Muscle layer of duodenum (tissue), 2 donors: ENCODE measurements around the gene SETD4.
"Not testable (repeated sequence)": the region's sequence is repeated elsewhere in the genome, so short reads cannot be mapped to it uniquely, and the experiment has no call there.

Source experiments
- H3K27ac ChIP-seq: one replicate; pipeline ENCODE4 v1.7.0; 2013; ENCODE audit warnings: mild to moderate bottlenecking, low read length
- H3K27me3 ChIP-seq: one replicate; pipeline ENCODE4 v1.7.0; 2013; ENCODE audit warnings: low read depth, mild to moderate bottlenecking, control low read depth, low read length
- H3K36me3 ChIP-seq, 2 donors: one replicate each; pipeline ENCODE4 v1.7.0; 2013; ENCODE audit warnings: low read length in 2 of 2, control low read depth in 1 of 2, mild to moderate bottlenecking in 1 of 2; ENCODE audit not compliant: insufficient read depth in 2 of 2, control insufficient read depth in 1 of 2
- H3K4me1 ChIP-seq, 2 donors: one replicate each; pipeline ENCODE4 v1.7.0; 2013; ENCODE audit warnings: low read length in 2 of 2, mild to moderate bottlenecking in 2 of 2, control low read depth in 1 of 2, moderate library complexity in 1 of 2; ENCODE audit not compliant: insufficient read depth in 2 of 2, control insufficient read depth in 1 of 2
- H3K4me3 ChIP-seq, 2 donors: one replicate each; pipeline ENCODE4 v1.7.0; 2013; ENCODE audit warnings: low read length in 2 of 2, low read depth in 1 of 2, mild to moderate bottlenecking in 1 of 2
- H3K9me3 ChIP-seq, 2 donors: one replicate each; pipeline ENCODE4 v1.7.0; 2013; ENCODE audit warnings: low read length in 2 of 2, control low read depth in 1 of 2, mild to moderate bottlenecking in 1 of 2; ENCODE audit not compliant: control insufficient read depth in 1 of 2
- donor health status: healthy.

Gene SETD4, protein sequence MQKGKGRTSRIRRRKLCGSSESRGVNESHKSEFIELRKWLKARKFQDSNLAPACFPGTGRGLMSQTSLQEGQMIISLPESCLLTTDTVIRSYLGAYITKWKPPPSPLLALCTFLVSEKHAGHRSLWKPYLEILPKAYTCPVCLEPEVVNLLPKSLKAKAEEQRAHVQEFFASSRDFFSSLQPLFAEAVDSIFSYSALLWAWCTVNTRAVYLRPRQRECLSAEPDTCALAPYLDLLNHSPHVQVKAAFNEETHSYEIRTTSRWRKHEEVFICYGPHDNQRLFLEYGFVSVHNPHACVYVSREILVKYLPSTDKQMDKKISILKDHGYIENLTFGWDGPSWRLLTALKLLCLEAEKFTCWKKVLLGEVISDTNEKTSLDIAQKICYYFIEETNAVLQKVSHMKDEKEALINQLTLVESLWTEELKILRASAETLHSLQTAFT

DNA sequence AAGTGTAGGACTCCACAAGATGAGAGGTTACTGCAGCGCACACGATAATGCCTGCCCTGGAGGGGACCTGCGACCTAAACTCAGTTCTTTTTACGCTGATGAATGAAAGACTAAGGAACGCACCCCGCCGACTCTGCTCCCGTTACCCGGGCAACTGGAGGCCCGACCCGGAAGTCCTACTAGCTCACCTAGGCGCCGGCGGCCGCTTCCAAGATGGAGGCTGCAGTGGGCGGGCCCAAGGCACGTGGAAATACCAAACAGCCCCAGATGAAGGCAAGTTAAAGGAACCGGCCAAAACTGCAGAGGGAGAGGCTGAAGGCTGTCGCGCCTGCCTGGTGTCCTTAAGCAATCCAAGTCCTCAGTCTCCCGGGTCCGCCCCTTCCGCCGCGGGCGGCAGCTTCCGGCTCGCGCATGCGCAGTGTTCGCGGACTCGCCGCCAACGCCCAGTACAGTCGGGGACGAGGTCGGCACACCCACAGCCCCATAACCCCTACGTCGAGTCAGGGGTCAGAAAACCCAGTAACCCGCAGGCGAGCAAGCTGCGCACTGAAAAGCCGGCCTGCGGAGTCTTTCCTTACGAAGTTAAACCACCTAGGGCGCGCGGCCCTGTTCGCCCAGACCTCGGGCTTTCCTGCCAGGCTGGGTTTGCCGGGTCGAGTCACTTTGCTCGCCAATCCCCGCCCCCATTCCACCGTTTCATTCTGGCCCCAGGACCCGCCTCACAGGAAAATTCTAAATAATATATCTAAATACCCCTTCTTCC, at the start of gene SETD4:
SETD4 (minus strand) TSS at position 368 of the 763 bp plus-strand sequence. CDS start 1,638 bp downstream, outside the sequence.
- peak within 1 kb of the TSS; percentile 86 for H3K27ac ChIP-seq
- no peaks in the 10 kb centered on the region for H3K9me3 ChIP-seq
- H3K4me1 ChIP-seq, result peaks cover 4 to 8% of the 10 kb centered on the region in 2 donors
- peaks cover 21 to 26% of the 10 kb centered on the region in 2 donors for H3K36me3 ChIP-seq
- H3K4me3 ChIP-seq, result peak within 1 kb of the TSS; percentile 85 to 87
- H3K27me3 ChIP-seq, result no peaks in the 10 kb centered on the region

DNA sequence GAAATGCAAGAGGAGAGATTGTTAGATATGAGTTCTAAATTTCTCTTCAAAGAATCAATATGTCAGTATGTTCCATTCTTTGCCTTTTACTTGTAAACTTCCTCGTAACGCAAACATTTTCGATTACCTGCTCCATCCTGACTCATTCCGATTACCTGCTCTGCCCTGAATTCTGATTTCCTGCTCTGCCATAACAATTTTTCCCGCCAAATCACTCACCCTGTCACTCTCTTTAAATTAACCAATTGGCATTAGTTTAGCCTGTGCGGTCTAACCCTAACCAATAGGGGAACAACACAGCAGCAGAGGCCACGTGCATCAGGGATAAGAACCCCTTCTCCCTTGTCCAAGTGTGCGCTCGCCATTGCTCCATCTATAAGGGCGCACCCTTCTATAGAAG, 49.5 kb upstream of the SETD4 start:
- Histone ChIP-seq H3K4me3 (no peak overlapping the region), H3K9me3 (no peaks in the 10 kb centered on the region), H3K27ac (no peak overlapping the region), H3K27me3 (peaks cover 3% of the 10 kb centered on the region), H3K36me3 (no peaks in the 10 kb centered on the region), H3K4me1 (peaks cover 0 to 17% of the 10 kb centered on the region in 2 donors)

DNA sequence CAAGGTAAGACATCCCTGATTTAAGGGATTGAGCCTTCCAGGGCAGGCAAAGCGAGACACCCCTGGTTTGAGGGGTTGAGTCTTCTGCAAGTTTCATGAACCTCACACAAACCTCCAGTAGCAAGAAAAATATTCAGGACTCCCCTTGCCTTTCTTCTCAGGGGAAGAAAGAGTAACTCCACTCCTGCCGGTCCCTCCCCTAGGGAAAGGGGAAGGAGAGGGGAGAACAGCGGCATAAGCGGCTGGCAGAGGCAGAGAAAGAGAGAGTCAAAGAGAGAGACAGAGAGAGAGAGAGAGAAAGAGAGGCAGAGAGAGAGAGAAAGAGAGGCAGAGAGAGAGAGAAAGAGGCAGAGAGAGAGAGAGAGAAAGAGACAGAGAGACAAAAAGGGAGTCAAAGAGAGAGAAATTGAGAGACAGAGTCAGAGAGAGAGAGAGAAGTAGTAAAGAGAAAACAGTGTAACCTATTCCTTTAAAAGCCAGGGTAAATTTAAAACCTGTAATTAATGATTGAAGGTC, 45.1 kb upstream of the SETD4 start:
- no peaks in the 10 kb centered on the region for H3K4me1 ChIP-seq
- H3K4me3 ChIP-seq, result peak overlapping the region; percentile 2 to 50
- no peaks in the 10 kb centered on the region for H3K36me3 ChIP-seq
- no peaks in the 10 kb centered on the region for H3K9me3 ChIP-seq
- no peak overlapping the region for H3K27ac ChIP-seq
- H3K27me3 ChIP-seq, result peaks cover 5% of the 10 kb centered on the region

DNA sequence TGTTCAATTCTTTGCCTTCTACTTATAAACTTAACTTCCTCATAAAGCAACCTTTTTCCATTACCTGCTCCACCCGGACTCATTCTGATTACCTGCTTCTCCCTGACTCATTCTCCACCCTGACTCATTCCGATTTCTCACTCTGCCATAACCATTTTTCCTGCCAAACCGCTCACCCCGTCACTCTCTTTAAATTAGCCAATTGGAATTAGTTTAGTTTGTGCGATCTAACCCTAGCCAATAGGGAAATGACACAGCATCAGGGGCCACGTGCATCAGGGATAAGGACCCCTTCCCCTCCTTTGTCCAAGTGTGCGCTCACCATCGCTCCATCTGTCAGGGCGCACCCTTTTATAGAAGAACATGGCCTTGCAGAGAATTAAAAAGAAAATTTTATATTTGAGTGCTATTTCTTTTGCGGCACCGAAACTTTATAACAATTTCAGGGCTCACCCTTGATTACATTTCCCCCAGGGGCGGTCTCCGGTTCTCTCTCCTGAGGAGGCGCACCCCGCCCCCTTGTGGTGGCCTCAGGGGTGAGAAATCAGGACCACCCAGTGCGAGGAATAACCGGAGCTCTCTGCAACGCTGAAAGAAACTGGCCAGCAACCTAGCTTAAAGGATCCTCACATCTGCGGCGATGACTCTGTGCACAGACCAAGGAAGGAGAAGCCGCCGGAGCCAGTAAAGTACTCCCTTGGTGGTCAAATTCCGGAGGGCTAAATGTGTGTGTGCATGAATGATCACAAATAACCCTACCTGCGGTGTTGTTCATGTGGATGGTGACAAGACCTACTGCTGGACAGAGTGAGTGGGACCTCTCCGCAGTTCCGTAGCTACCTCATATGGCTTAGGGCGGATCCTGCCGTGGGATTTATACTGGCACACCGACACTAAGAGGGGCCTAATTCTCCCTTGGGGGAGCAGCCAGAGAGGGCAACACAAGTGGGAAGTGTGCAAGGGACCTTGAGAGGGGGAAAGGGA, 44.3 kb upstream of the SETD4 start:
- Histone ChIP-seq H3K4me3 (peak overlapping the region; percentile 2 to 50), H3K9me3 (no peaks in the 10 kb centered on the region), H3K27me3 (peaks cover 5% of the 10 kb centered on the region), H3K27ac (no peak overlapping the region), H3K4me1 (no peaks in the 10 kb centered on the region), H3K36me3 (no peaks in the 10 kb centered on the region)

DNA sequence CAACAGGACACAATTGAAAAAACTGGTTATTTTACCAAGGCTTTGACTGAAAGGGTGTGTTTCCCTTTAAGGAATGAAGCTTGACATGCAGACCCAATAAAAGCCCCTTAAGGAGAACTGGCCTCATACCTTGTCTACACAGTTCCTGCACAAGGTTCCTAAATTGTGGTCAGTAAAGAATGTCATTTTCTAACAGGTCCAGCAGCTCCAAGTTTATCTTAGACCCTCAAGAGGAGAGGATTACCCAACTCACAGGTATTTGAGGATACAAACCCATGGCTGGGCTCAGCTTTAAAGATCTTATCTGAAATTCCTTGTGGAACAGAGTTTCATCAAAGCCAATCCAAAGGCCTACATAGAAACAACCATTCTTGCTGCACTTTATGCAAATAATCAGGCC, 43.1 kb upstream of the SETD4 start:
- H3K4me3 ChIP-seq, result no peak overlapping the region
- H3K27ac ChIP-seq, result no peak overlapping the region
- H3K4me1 ChIP-seq, result no peaks in the 10 kb centered on the region
- no peaks in the 10 kb centered on the region for H3K36me3 ChIP-seq
- peaks cover 5% of the 10 kb centered on the region for H3K27me3 ChIP-seq
- no peaks in the 10 kb centered on the region for H3K9me3 ChIP-seq

DNA sequence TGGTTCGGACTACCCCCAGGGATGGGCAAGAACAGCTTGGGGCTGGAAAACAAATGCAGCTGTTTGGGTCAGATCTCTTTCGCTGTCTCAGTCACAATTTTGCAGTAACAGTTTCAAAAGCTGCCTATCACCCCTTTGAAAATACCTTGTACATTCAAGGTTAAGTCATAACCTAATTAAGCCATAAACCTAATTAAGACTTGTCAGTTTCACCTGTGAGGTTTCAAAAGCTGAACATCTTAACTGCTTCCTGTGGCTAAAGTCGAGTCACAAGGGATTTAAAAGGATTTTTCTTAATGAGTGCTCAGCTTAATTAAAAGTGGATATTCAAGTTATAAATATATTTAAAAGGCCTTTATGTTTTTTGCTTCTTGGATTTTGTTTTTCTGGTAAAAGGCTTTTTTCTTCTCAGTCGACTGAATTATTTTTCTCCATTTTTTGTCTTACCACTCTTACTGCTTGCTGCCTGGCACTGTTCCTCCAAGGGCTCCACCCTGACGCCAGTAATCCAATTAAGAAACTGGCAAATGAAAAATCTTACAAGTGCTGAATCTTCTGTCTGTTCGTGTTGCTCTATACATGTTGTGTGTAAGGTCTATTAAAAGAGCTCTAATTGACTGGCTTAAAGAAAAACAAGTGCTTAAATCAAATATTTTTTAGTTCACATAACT, 40.8 kb upstream of the SETD4 start:
- no peak overlapping the region for H3K27ac ChIP-seq
- H3K27me3 ChIP-seq, result peaks cover 5% of the 10 kb centered on the region
- no peaks in the 10 kb centered on the region for H3K9me3 ChIP-seq
- H3K4me3 ChIP-seq, result no peak overlapping the region
- no peaks in the 10 kb centered on the region for H3K4me1 ChIP-seq
- no peaks in the 10 kb centered on the region for H3K36me3 ChIP-seq

DNA sequence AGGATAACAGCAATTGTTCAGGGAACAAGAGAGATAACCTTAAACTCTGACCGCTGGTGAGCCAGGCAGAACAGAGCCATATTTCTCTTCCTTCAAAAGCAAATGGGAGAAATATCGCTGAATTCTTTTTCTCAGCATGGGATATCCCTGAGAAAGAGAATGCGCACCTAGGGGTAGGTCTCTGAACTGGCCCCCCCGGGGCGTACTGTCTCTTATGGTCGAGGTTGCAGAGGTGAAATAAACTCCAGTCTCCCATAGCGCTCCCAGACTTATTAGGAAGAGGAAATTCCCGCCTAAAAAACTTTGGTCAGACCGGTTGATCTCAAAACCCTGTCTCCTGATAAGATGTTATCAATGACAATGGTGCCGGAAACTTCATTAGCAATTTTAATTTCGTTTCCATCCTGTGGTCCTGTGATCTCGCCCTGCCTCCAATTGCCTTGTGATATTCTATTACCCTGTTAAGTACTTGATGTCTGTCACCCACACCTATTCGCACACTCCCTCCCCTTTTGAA, 39.4 kb upstream of the SETD4 start:
- not testable (repeated sequence) for H3K4me3 ChIP-seq, H3K36me3 ChIP-seq, H3K27ac ChIP-seq, H3K9me3 ChIP-seq, H3K27me3 ChIP-seq, H3K4me1 ChIP-seq

DNA sequence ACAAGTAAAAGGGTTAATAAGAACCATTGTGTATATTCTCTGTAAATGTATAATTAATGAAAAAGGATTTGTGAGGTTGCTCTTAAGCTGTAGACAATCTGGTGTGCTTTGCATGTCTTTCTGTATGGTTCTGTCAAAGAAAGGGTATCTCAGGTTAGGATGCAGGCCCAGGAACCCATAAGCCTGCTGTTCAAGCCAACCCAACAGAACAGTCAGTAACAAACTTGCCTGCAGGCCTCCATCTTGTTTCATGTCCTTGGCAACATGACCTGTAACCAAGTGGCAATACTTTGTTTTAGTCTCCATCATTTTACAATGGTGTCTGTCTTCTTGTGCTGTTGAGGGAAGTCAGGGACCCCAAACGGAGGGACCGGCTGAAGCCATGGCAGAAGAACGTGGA, 38.7 kb upstream of the SETD4 start:
- Histone ChIP-seq H3K4me1 (no peaks in the 10 kb centered on the region), H3K9me3 (no peaks in the 10 kb centered on the region), H3K4me3 (no peak overlapping the region), H3K27ac (no peak overlapping the region), H3K27me3 (no peaks in the 10 kb centered on the region), H3K36me3 (peaks cover 0 to under 1% of the 10 kb centered on the region in 2 donors)

DNA sequence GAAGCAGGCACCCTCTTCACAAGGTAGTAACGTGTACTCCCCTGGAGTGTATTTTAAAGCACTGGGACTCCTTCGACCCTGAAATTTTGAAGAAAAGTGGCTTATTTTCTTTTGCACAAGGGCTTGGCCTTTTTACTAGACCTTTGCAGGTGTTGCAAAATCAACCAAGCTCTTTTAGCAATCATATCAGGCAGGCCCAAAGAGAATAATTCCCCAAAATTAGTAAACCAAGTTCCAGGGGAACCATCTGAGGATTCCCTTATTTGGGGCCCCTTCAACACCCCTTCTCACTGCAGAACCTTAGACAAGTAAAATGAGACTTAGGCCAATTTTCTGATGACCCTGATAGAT, 37.8 kb upstream of the SETD4 start:
- H3K27me3 ChIP-seq, result no peaks in the 10 kb centered on the region
- H3K27ac ChIP-seq, result no peak overlapping the region
- peaks cover 0 to 3% of the 10 kb centered on the region in 2 donors for H3K9me3 ChIP-seq
- peaks cover 0 to 4% of the 10 kb centered on the region in 2 donors for H3K36me3 ChIP-seq
- H3K4me1 ChIP-seq, result no peaks in the 10 kb centered on the region
- H3K4me3 ChIP-seq, result no peak overlapping the region

DNA sequence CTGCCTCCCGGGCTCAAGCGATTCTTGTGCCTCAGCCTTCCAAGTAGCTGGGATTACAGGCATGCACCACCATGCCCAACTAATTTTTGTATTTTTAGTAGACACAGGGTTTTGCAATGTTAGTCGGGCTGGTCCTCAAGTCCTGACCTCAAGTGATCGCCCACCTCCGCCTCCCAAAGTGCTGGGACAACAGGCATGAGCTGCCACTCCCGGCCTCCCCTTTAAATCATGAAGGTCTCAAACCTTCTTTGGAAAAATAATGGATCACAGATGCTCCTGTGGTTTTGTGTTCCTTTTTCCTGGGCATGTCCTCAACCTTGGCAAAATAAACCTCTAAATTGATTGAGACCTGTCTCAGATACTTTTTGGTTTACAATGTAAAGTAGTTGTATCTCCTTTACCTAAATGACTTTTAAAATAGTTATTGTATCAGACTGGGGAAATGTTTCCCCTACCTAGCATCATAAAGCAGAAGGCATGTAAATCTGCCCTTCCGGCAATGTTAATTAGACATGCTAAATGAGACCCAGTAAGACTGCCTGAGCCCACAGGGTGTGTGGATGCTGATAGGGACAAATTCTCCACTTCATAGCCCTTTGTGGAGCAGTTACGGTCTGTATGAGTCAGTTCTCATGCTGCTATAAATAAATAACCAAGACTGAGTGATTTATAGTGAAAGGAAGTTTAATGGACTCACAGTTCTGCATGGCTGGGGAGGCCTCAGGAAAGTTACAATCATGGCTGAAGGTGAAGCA, 37.3 kb upstream of the SETD4 start:
- no peak overlapping the region for H3K4me3 ChIP-seq
- no peaks in the 10 kb centered on the region for H3K27me3 ChIP-seq
- H3K4me1 ChIP-seq, result no peaks in the 10 kb centered on the region
- peaks cover 0 to 3% of the 10 kb centered on the region in 2 donors for H3K9me3 ChIP-seq
- no peak overlapping the region for H3K27ac ChIP-seq
- H3K36me3 ChIP-seq, result peaks cover 0 to 4% of the 10 kb centered on the region in 2 donors
